Osteocyte (in vitro differentiated cells): ENCODE data around the gene SLC4A2. TPM values are rescaled to one million over a fixed set of nuclear protein-coding genes. Genes with fewer than 3 reads are reported as not detected.

Experiments
- DNase-seq: peaks from one replicate; pipeline ENCODE4 v3.0.0; 2021; ENCODE audit warnings: mixed read lengths; ENCODE audit not compliant: unreplicated experiment; ENCODE audit errors: extremely low spot score
- H3K27ac Mint-ChIP-seq: one replicate; pipeline ENCODE4 v1.8.0; 2021; ENCODE audit warnings: mild to moderate bottlenecking, mixed read lengths; ENCODE audit not compliant: unreplicated experiment
- H3K27me3 Mint-ChIP-seq: one replicate; pipeline ENCODE4 v1.8.0; 2021; ENCODE audit warnings: mixed read lengths; ENCODE audit not compliant: unreplicated experiment
- H3K36me3 Mint-ChIP-seq: one replicate; pipeline ENCODE4 v1.8.0; 2021; ENCODE audit warnings: mixed read lengths; ENCODE audit not compliant: unreplicated experiment
- H3K4me1 Mint-ChIP-seq: one replicate; pipeline ENCODE4 v1.8.0; 2021; ENCODE audit warnings: mixed read lengths; ENCODE audit not compliant: unreplicated experiment
- H3K4me3 Mint-ChIP-seq: one replicate; pipeline ENCODE4 v1.8.0; 2021; ENCODE audit warnings: mild to moderate bottlenecking, moderate library complexity, mixed read lengths; ENCODE audit not compliant: unreplicated experiment
- H3K9me3 Mint-ChIP-seq: one replicate; pipeline ENCODE4 v1.8.0; 2021; ENCODE audit warnings: mixed read lengths; ENCODE audit not compliant: unreplicated experiment
- total RNA-seq: library from RNA; stranded (reverse); gene quantifications from 2 replicates; pipeline ENCODE4 v1.2.1, GENCODE V29; 2021
- TF ChIP-seq, protein P1 (sequence below): fragments of 200-600 bp; sonication (generic); IDR thresholded peaks from 2 replicates; pipeline ENCODE4 v1.5.0; 2021; ENCODE audit warnings: antibody characterized with exemption, mild to moderate bottlenecking, moderate library complexity

Gene SLC4A2
- total RNA-seq, 1 donor from 2014 or later = 289 TPM

DNA sequence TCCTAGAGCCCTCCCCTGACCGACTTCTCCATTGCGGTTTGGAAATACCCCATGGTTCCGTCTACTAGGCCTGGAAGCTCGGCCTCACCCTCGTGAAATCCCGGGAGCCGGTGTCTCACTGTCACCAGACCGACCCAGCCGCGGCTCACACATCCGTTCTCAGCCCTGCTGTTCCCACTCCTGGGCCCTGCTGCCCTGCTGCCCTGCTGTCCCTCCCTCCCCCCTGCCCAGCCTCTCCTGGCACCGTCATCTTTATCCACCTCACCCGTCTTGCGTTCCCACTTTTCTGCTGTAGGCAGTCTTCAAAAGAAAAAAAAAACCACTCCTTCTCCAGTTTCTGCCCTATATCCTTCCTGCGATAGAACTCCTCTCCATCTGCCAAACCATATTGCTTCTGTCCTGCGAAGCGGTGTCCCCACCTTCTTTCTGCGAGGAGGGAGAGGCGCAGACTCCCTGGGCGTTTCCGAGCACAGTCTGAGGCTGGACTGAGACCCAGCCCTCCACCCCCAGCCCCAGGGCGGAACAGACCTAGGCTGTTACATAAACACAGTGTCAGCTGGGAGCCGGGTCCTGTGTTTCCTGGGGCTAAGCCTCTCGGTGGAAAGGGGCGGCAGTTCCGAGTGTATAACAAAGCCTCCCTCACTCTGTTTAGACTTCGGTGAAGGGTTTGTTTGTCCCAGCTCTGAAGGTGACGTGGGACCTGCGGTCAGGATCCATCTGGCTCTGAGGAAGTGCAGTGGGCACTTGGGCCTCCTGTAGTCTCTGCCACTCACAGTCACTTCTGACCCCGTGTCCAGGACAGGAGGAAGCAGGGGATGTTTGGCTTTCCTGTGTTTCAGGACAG is 29.7 kb downstream of the SLC4A2 start:
- peak overlapping the region; percentile 84 for H3K4me3 Mint-ChIP-seq
- H3K27me3 Mint-ChIP-seq = no peaks in the 10 kb centered on the region
- no peak for DNase-seq
- TF ChIP-seq, protein P1, sequence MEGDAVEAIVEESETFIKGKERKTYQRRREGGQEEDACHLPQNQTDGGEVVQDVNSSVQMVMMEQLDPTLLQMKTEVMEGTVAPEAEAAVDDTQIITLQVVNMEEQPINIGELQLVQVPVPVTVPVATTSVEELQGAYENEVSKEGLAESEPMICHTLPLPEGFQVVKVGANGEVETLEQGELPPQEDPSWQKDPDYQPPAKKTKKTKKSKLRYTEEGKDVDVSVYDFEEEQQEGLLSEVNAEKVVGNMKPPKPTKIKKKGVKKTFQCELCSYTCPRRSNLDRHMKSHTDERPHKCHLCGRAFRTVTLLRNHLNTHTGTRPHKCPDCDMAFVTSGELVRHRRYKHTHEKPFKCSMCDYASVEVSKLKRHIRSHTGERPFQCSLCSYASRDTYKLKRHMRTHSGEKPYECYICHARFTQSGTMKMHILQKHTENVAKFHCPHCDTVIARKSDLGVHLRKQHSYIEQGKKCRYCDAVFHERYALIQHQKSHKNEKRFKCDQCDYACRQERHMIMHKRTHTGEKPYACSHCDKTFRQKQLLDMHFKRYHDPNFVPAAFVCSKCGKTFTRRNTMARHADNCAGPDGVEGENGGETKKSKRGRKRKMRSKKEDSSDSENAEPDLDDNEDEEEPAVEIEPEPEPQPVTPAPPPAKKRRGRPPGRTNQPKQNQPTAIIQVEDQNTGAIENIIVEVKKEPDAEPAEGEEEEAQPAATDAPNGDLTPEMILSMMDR = no peak
- peaks cover 7% of the 10 kb centered on the region for H3K36me3 Mint-ChIP-seq
- peaks cover 50% of the 10 kb centered on the region for H3K4me1 Mint-ChIP-seq
- H3K27ac Mint-ChIP-seq = peak overlapping the region; percentile 97
- no peaks in the 10 kb centered on the region for H3K9me3 Mint-ChIP-seq

GRCh38 chr7:151089893-151090730 is 30.7 kb downstream of the SLC4A2 start:
- Mint-ChIP-seq H3K27ac (peak overlapping the region; percentile 97), H3K4me3 (peak overlapping the region; percentile 84), H3K4me1 (peaks cover 50% of the 10 kb centered on the region), H3K27me3 (no peaks in the 10 kb centered on the region), H3K36me3 (peaks cover 7% of the 10 kb centered on the region), H3K9me3 (no peaks in the 10 kb centered on the region)
- TF ChIP-seq, protein P1 = no peak
- DNase-seq = no peak

GRCh38 chr7:151091003-151091402 is 31.6 kb downstream of the SLC4A2 start:
- H3K36me3 Mint-ChIP-seq = peaks cover 7% of the 10 kb centered on the region
- no peaks in the 10 kb centered on the region for H3K9me3 Mint-ChIP-seq
- DNase-seq = no peak
- H3K4me3 Mint-ChIP-seq = no peak overlapping the region
- peak overlapping the region; percentile 97 for H3K27ac Mint-ChIP-seq
- TF ChIP-seq, protein P1 = no peak
- H3K4me1 Mint-ChIP-seq = peaks cover 47% of the 10 kb centered on the region
- H3K27me3 Mint-ChIP-seq = no peaks in the 10 kb centered on the region

DNA sequence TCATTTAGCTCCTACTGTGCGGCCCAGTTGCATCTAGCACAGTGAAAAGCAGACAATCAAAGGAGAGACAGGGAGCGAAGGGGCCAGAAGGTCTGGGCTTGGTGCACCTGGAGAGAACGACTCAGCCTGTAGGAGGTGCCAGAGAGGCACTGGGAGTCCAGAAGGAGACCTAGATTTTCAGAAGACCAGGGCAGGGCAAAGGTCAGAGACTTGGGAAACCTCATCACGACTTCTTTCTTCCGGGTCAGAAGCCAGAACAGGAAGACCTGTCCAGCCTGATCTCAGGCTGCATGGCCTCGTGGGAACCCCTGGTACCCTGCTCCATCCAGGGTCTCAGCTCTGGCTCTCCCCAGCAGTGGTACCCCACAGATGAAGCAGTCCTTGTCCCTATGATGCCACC is 32.0 kb downstream of the SLC4A2 start:
- peak overlapping the region; percentile 97 for H3K27ac Mint-ChIP-seq
- no peak for DNase-seq
- TF ChIP-seq, protein P1 = peak; percentile 50
- H3K4me1 Mint-ChIP-seq = peaks cover 50% of the 10 kb centered on the region
- H3K9me3 Mint-ChIP-seq = no peaks in the 10 kb centered on the region
- peaks cover 7% of the 10 kb centered on the region for H3K36me3 Mint-ChIP-seq
- no peak overlapping the region for H3K4me3 Mint-ChIP-seq
- no peaks in the 10 kb centered on the region for H3K27me3 Mint-ChIP-seq

GRCh38 chr7:151091988-151092387 is 32.6 kb downstream of the SLC4A2 start:
- Mint-ChIP-seq H3K36me3 (peaks cover 7% of the 10 kb centered on the region), H3K27me3 (no peaks in the 10 kb centered on the region), H3K4me1 (peaks cover 50% of the 10 kb centered on the region), H3K9me3 (no peaks in the 10 kb centered on the region), H3K27ac (no peak overlapping the region), H3K4me3 (no peak overlapping the region)
- no peak for DNase-seq
- TF ChIP-seq, protein P1 = no peak
